ENCODE data around the gene RAPGEFL1. TPM values are rescaled to one million over a fixed set of nuclear protein-coding genes. Genes with fewer than 3 reads are reported as not detected.
A peak's percentile ranks its signal among the peaks of the same experiment; 100 is the strongest.
"Not testable (repeated sequence)": the region's sequence is repeated elsewhere in the genome, so short reads cannot be mapped to it uniquely, and the experiment has no call there.

RAPGEFL1 gene
- total RNA-seq, 1 experiment from 2014 or later, result 1.5 TPM

GRCh38 chr17:40139566-40140058 is 37.7 kb upstream of the RAPGEFL1 start:
- Histone ChIP-seq H3K9me3 (ENCODE audit: low read length) (no peaks in the 10 kb centered on the region), H3K27me3 (ENCODE audit: low read length) (no peaks in the 10 kb centered on the region), H3K4me1 (ENCODE audit: insufficient read depth, low read length) (peaks cover 14% of the 10 kb centered on the region; the same call in 1 of the 2 replicates), H3K79me2 (ENCODE audit: low read length) (peaks cover 49% of the 10 kb centered on the region), H3K36me3 (ENCODE audit: low read depth, low read length) (peaks cover 17% of the 10 kb centered on the region; the same call in 1 of the 2 replicates), H3K4me3 (ENCODE audit: low read length) (peak overlapping the region; percentile 97), H3K27ac (ENCODE audit: low read length) (peak overlapping the region; percentile 91), H3K9me2 (replicated peaks; ENCODE audit: low read length) (no peaks in the 10 kb centered on the region), H2AFZ (ENCODE audit: low read length) (peak overlapping the region; percentile 60), H4K20me1 (ENCODE audit: low read length) (no peaks in the 10 kb centered on the region), H3K9ac (ENCODE audit: low read length) (peak overlapping the region; percentile 96), H3F3A (ENCODE audit: low read length, unreplicated experiment) (no peaks in the 10 kb centered on the region), H3K4me2 (ENCODE audit: low read length) (peak overlapping the region; percentile 97)
- no peak for DNase-seq
- ATAC-seq, result peak; percentile 9
- TF ChIP-seq EZH2 (IDR thresholded peaks at IDR 0.05; ENCODE audit: low read length, unreplicated experiment) (no peak), CTCF (conservative IDR thresholded peaks at IDR 0.05; ENCODE audit: low read depth, low read length) (no peak), EZH2phosphoT487 (IDR thresholded peaks at IDR 0.05; ENCODE audit: borderline replicate concordance, low read length) (no peak)
- CTCF ChIA-PET, result interaction anchor here (1.0 kb wide), 1 partner anchor 26 kb away, joined by 4 read pairs; no protein-coding TSS in a partner anchor
- intact Hi-C loops (cut with micrococcal nuclease), result no loop called here
- POLR2A ChIA-PET (ENCODE audit: unreplicated experiment), result interaction anchor here (0.5 to 0.7 kb wide), 3 partner anchors 13 to 346 kb away, joined by 3 to 8 read pairs (median 5); partner anchors contain the start of gene MSL1
- BruUV-seq (replicated peaks), result TSS peak; percentile 64

DNA sequence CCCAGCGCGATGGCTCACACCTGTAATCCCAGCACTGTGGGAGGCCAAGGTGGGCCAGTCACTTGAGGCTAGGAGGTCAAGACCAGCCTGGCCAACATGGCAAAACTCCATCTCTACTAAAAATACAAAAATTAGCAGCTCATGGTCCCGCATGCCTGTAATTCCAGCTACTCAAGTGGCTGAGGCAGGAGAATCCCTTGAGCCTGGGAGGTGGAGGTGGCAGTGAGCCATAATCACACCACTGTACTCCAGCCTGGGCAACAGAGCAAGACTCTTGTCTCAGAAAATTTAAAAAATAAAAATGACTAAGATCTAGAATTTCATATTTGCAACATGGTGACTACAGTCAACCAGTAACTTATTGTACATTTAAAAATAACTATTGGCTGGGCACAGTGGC is 34.1 kb upstream of the RAPGEFL1 start:
- ATAC-seq; BruUV-seq (replicated peaks); H3F3A ChIP-seq (ENCODE audit: low read length, unreplicated experiment); intact Hi-C loops (cut with micrococcal nuclease); H3K4me2 ChIP-seq (ENCODE audit: low read length); H3K9ac ChIP-seq (ENCODE audit: low read length); H2AFZ ChIP-seq (ENCODE audit: low read length); DNase-seq; H3K27ac ChIP-seq (ENCODE audit: low read length); H3K9me2 ChIP-seq (replicated peaks; ENCODE audit: low read length); H3K9me3 ChIP-seq (ENCODE audit: low read length); H3K36me3 ChIP-seq (ENCODE audit: low read depth, low read length); H4K20me1 ChIP-seq (ENCODE audit: low read length); H3K27me3 ChIP-seq (ENCODE audit: low read length); H3K4me3 ChIP-seq (ENCODE audit: low read length): not testable (repeated sequence)
- ChIA-PET CTCF (interaction anchor here (0.6 kb wide), 1 partner anchor 45 kb away, joined by 4 read pairs; no protein-coding TSS in a partner anchor), POLR2A (ENCODE audit: unreplicated experiment) (interaction anchor here (0.6 kb wide), 1 partner anchor 30 kb away, joined by 4 read pairs; no protein-coding TSS in a partner anchor)
- Histone ChIP-seq H3K4me1 (ENCODE audit: insufficient read depth, low read length) (peaks cover 14% of the 10 kb centered on the region; the same call in 1 of the 2 replicates), H3K79me2 (ENCODE audit: low read length) (peaks cover 54% of the 10 kb centered on the region)

GRCh38 chr17:40145476-40145875 is 31.8 kb upstream of the RAPGEFL1 start:
- POLR2A ChIA-PET (ENCODE audit: unreplicated experiment), result no interaction called here
- Histone ChIP-seq H3K9ac (ENCODE audit: low read length) (no peak overlapping the region), H3F3A (ENCODE audit: low read length, unreplicated experiment) (no peaks in the 10 kb centered on the region), H3K27me3 (ENCODE audit: low read length) (no peaks in the 10 kb centered on the region), H3K9me2 (replicated peaks; ENCODE audit: low read length) (no peaks in the 10 kb centered on the region), H4K20me1 (ENCODE audit: low read length) (no peaks in the 10 kb centered on the region), H3K4me1 (ENCODE audit: insufficient read depth, low read length) (peaks cover 7% of the 10 kb centered on the region; the same call in 1 of the 2 replicates), H3K79me2 (ENCODE audit: low read length) (peaks cover 56% of the 10 kb centered on the region), H3K27ac (ENCODE audit: low read length) (no peak overlapping the region), H2AFZ (ENCODE audit: low read length) (no peak overlapping the region), H3K4me2 (ENCODE audit: low read length) (no peak overlapping the region), H3K9me3 (ENCODE audit: low read length) (no peaks in the 10 kb centered on the region), H3K4me3 (ENCODE audit: low read length) (no peak overlapping the region), H3K36me3 (ENCODE audit: low read depth, low read length) (peaks cover 8% of the 10 kb centered on the region)
- TF ChIP-seq EZH2phosphoT487 (IDR thresholded peaks at IDR 0.05; ENCODE audit: borderline replicate concordance, low read length) (no peak), CTCF (conservative IDR thresholded peaks at IDR 0.05; ENCODE audit: low read depth, low read length) (no peak), EZH2 (IDR thresholded peaks at IDR 0.05; ENCODE audit: low read length, unreplicated experiment) (no peak)
- CTCF ChIA-PET, result no interaction called here
- intact Hi-C loops (cut with micrococcal nuclease), result no loop called here
- ATAC-seq (no peak), DNase-seq (no peak)
- no TSS peak for BruUV-seq (replicated peaks)

All from PC-3 (cell line).